Large intestine (tissue), 1 donor: ENCODE measurements around the gene XBP1. TPM values are rescaled to one million over a fixed set of nuclear protein-coding genes. Genes with fewer than 3 reads are reported as not detected.

Experiments
- polyA plus RNA-seq: library from polyadenylated mRNA; unstranded; fragments of 120-200 nt; gene quantifications from one replicate; pipeline ENCODE4 v1.2.1, GENCODE V29; 2013

XBP1 gene
- polyA plus RNA-seq, 1 donor: 235 TPM

Other genes starting within 250 kb of the XBP1 start
- 25.5 TPM for gene TTC28, start 120.7 kb downstream of the XBP1 start, polyA plus RNA-seq
- 21.4 TPM for gene CHEK2, start 58.7 kb downstream of the XBP1 start, polyA plus RNA-seq
- gene HSCB, start 58.5 kb downstream of the XBP1 start, polyA plus RNA-seq: 21.7 TPM
- 29.2 TPM for gene CCDC117, start 27.9 kb downstream of the XBP1 start, polyA plus RNA-seq
- 8.2 TPM for gene ZNRF3, start 83.0 kb upstream of the XBP1 start, polyA plus RNA-seq